AML-193 (cell line): ENCODE measurements around the gene MAD2L2.

ENCODE experiments used
- DNase-seq, 2 experiments: peaks; one replicate each; lab custom pipeline; 2025; lab: John Stamatoyannopoulos, UW

Gene MAD2L2

DNA sequence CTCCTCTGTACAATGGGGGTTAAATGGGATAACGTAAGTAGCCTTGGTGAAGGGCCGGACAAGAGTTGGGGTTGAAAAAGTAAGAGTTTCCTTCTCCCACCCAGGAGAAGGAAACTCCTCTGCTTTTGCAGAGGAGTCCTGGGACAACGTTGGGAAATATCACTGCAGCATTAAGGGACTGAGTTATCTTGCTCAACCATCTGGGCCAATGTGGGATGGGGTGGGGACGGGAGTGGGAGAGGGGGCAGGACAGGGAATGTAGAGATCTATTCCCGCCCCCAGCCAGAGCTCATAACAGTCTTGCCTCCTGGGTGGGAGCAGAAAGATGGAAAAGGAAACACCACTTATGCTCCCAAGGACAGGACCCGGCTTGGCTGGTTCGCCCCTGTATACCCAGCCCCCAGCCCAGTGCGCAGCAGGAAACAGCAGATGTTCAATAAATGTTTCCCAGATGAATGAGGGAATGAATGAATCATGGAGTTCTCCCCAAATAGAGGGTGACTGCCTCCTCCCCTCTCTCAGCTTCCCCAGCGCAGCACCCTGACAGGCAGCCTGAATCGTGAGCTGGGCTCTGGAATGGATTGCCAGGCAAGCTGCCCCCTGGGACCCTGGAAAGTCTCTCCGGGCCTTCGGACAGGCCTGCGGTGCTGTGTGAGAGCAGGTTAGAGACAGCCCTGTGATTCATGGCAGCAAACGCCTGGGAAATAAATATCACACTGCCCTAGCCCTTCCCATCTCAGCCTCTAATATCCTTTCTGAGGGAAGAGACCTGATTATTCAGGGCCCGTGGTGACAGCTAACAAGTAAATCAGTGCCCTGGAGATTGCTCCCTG, 51.5 kb downstream of the MAD2L2 start:
- no peak for DNase-seq

DNA sequence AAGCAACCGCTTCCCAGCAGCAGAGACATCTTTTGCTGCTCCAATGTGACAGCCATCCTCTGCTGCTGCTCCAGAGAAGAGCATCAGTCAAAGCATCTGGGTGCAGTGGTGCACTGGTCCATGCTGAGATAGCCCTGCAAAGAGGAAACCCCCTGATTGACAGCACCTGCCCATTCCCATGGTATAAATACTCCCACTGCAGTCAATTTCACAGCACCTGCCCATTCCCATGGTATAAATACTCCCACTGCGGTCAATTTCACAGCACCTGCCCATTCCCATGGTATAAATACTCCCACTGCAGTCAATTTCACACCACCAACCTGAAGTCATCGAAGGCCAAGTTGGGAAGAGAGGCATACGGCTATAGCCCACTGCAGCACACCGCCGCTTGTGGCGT, 52.2 kb downstream of the MAD2L2 start:
- no peak for DNase-seq

DNA sequence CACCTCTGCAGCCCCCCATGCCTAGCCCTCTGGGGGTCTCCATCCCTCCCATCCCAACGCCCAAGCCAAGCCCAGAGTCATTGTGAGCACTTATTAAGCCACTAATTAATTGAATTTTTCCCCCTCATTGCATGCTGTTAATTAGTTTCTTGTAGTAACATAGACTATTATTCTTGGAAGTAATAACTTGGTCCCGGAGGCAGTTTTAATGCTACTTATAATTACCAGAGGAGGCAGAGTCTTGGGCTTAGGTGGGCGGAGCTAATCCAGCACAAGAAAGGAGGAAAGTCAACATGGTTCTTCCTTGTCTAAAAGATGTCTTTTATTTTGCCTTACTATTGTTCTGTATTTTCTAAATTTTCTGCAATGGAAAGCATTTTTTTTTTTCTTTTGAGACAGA, 54.4 kb downstream of the MAD2L2 start:
- DNase-seq, result no peak
